ENCODE measurements around the gene WDFY4. TPM values are rescaled to one million over a fixed set of nuclear protein-coding genes. Genes with fewer than 3 reads are reported as not detected.

The WDFY4 gene
- total RNA-seq, 1 experiment from 2014 or later: not detected

DNA sequence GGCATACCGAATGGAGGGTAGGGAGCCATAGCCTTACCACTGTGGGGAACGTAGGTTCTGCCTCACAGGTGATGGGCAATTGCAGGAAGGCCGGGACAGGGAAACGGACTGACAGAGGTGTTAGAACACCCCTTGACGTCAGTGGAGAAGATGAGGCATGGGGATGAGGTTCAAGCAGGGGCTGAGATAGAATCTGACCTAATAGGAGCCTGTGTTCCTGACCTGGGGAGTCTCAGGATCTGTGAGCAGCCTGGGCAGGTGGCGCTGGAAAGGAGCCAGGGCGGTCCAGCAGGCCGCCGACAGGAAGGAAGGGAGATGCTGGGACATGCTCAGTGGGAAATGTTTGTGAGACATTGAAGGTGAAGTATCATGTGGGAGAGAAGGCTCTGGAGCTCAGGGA, 109.4 kb downstream of the WDFY4 start:
- no TSS peak for BruUV-seq (replicated peaks)
- Histone ChIP-seq H3K4me1 (replicated peaks; ENCODE audit: insufficient read depth) (no peaks in the 10 kb centered on the region), H2AFZ (no peak overlapping the region), H3K9me2 (ENCODE audit: insufficient read depth) (no peaks in the 10 kb centered on the region), H3K27ac (no peak overlapping the region), H3K79me2 (ENCODE audit: low read depth) (no peaks in the 10 kb centered on the region), H3K36me3 (ENCODE audit: low read depth) (no peaks in the 10 kb centered on the region), H3K4me2 (no peak overlapping the region), H3K4me3 (no peak overlapping the region), H3K27me3 (ENCODE audit: insufficient read depth, low read depth) (peaks cover 67% of the 10 kb centered on the region), H3F3A (ENCODE audit: insufficient read depth, low read depth) (no peaks in the 10 kb centered on the region), H4K20me1 (ENCODE audit: insufficient read depth) (0 out of 2 replicates have a peak, but pooled peaks cover 3% of the 10 kb centered on the region), H3K9me3 (ENCODE audit: insufficient read depth, low read depth) (no peaks in the 10 kb centered on the region)
- DNase-seq: no peak
- CTCF ChIA-PET: no interaction called here
- no peak for TF ChIP-seq EZH2 (IDR thresholded peaks at IDR 0.05; ENCODE audit: low read depth)
- TF ChIP-seq, protein P1, sequence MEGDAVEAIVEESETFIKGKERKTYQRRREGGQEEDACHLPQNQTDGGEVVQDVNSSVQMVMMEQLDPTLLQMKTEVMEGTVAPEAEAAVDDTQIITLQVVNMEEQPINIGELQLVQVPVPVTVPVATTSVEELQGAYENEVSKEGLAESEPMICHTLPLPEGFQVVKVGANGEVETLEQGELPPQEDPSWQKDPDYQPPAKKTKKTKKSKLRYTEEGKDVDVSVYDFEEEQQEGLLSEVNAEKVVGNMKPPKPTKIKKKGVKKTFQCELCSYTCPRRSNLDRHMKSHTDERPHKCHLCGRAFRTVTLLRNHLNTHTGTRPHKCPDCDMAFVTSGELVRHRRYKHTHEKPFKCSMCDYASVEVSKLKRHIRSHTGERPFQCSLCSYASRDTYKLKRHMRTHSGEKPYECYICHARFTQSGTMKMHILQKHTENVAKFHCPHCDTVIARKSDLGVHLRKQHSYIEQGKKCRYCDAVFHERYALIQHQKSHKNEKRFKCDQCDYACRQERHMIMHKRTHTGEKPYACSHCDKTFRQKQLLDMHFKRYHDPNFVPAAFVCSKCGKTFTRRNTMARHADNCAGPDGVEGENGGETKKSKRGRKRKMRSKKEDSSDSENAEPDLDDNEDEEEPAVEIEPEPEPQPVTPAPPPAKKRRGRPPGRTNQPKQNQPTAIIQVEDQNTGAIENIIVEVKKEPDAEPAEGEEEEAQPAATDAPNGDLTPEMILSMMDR (conservative IDR thresholded peaks at IDR 0.05): no peak
- intact Hi-C loops (cut with micrococcal nuclease; ENCODE audit: unreplicated experiment): no loop called here
- POLR2A ChIA-PET (ENCODE audit: unreplicated experiment): no interaction called here

DNA sequence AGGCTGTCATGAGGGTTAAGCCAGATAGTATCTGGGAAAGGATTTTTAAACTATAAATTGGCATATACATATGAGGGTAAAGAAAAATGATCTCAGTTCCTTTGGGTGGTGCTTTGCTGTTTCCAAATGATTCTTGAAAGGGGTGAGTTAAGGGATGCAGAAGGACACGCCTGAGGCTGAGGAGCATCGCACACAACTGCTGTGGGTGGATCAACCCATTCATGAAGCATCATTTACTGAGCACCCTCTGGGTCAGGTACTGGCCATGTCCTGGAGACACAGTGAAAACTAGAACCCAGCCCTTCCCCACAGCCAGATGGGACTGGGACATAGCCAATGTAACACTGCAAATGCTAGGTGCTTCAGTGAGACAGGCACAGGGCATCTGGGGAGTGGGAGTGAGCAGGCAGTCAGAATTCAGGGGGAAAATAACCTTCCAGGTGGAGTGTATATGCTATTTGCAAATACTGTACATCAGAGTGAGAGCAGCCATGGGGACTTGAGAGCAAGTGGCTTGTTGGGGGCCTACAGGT, 112.1 kb downstream of the WDFY4 start:
- H3K79me2 ChIP-seq (ENCODE audit: low read depth): no peaks in the 10 kb centered on the region

DNA sequence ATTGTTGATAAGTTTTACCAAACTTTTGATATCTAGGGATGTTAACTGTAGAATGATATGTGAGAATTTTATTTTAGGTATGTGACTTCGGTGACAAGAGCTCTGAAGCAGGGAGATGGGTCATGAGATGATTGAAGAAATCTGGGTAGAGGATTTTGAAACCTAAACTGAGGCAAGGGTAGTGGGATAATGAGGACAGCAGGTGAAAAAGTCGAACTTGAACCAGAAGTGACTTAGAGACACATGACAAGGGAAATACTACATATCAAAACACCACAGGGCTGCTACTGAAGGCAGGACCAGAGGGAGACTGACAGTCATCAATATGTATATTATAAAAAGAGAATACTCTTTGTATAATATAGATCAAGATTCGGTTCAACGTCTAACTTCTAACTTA, 113.2 kb downstream of the WDFY4 start:
- no peak overlapping the region for H3K4me3 ChIP-seq
- H3K36me3 ChIP-seq (ENCODE audit: low read depth): no peaks in the 10 kb centered on the region
- H4K20me1 ChIP-seq (ENCODE audit: insufficient read depth): 0 out of 2 replicates have a peak, but pooled peaks cover 3% of the 10 kb centered on the region
- ChIA-PET POLR2A (ENCODE audit: unreplicated experiment) (no interaction called here), CTCF (no interaction called here)
- no peaks in the 10 kb centered on the region for H3F3A ChIP-seq (ENCODE audit: insufficient read depth, low read depth)
- no peak for TF ChIP-seq EZH2 (IDR thresholded peaks at IDR 0.05; ENCODE audit: low read depth)
- TF ChIP-seq, protein P1 (conservative IDR thresholded peaks at IDR 0.05): no peak
- H3K9me3 ChIP-seq (ENCODE audit: insufficient read depth, low read depth): no peaks in the 10 kb centered on the region
- no peaks in the 10 kb centered on the region for H3K4me1 ChIP-seq (replicated peaks; ENCODE audit: insufficient read depth)
- H3K4me2 ChIP-seq: no peak overlapping the region
- no peaks in the 10 kb centered on the region for H3K79me2 ChIP-seq (ENCODE audit: low read depth)
- H3K9me2 ChIP-seq (ENCODE audit: insufficient read depth): no peaks in the 10 kb centered on the region
- H3K27ac ChIP-seq: no peak overlapping the region
- BruUV-seq (replicated peaks): no TSS peak
- DNase-seq: no peak
- H3K27me3 ChIP-seq (ENCODE audit: insufficient read depth, low read depth): peaks cover 32% of the 10 kb centered on the region
- H2AFZ ChIP-seq: no peak overlapping the region
- intact Hi-C loops (cut with micrococcal nuclease; ENCODE audit: unreplicated experiment): no loop called here

More for the DNA sequence above, 112.1 kb downstream of the WDFY4 start:
- no peak overlapping the region for H2AFZ ChIP-seq
- POLR2A ChIA-PET (ENCODE audit: unreplicated experiment): no interaction called here
- no peaks in the 10 kb centered on the region for H3K36me3 ChIP-seq (ENCODE audit: low read depth)
- intact Hi-C loops (cut with micrococcal nuclease; ENCODE audit: unreplicated experiment): no loop called here
- no peak overlapping the region for H3K4me2 ChIP-seq
- H3K4me1 ChIP-seq (replicated peaks; ENCODE audit: insufficient read depth): no peaks in the 10 kb centered on the region
- H3F3A ChIP-seq (ENCODE audit: insufficient read depth, low read depth): no peaks in the 10 kb centered on the region
- no peak for DNase-seq
- 0 out of 2 replicates have a peak, but pooled peaks cover 3% of the 10 kb centered on the region for H4K20me1 ChIP-seq (ENCODE audit: insufficient read depth)
- no peak overlapping the region for H3K27ac ChIP-seq
- no peak for TF ChIP-seq EZH2 (IDR thresholded peaks at IDR 0.05; ENCODE audit: low read depth)
- TF ChIP-seq, protein P1 (conservative IDR thresholded peaks at IDR 0.05): no peak
- peaks cover 40% of the 10 kb centered on the region for H3K27me3 ChIP-seq (ENCODE audit: insufficient read depth, low read depth)
- CTCF ChIA-PET: no interaction called here
- no peaks in the 10 kb centered on the region for H3K9me3 ChIP-seq (ENCODE audit: insufficient read depth, low read depth)
- H3K9me2 ChIP-seq (ENCODE audit: insufficient read depth): no peaks in the 10 kb centered on the region
- no peak overlapping the region for H3K4me3 ChIP-seq
- no TSS peak for BruUV-seq (replicated peaks)

All from PC-9 (cell line).